NCI-H1092 treated with DMSO at 0.1 percent for 48 hours (cell line): Measurements from ENCODE around the gene SORBS2.

ENCODE experiments used
- DNase-seq: peaks from one replicate; lab custom pipeline; 2025; lab: John Stamatoyannopoulos, UW

Gene SORBS2

DNA sequence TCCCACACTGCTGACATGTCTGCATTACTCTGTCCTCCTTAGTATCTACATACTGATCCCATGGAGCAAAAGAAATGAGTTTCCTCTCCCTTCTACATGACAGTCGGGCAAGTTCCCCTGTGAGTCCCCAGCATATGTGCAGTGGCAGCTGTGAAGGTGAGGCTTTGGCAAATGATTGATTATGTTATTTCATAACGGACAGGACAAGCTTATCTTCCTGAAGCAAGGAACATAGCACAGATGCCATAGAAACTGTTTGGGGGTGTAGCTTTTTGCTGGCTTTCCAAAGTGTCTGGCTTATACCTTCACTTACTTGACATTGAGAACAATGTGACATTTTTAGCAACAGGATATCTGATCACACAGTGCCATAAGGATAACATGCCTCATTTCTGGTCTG lies 139.8 kb downstream of the SORBS2 start:
- DNase-seq: no peak

DNA sequence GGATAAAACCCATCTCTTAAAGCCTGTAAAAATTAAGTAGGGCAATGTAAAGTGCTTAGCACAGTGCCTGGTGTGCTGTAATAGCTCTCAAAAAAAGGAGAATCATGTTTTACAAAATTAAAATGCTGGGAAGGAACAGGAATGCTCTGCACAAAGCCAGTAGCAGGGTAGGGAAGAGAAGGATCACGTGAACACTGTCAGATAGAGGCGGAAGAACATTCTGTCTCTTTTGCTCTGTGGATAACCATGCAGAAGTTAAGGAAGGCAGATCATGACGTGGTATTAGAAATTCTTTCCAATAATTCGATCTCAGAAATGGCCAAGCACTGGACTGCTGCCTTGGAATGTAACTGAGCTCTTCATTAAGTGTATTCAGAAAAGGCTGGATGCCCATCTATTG lies 140.5 kb downstream of the SORBS2 start:
- no peak for DNase-seq

DNA sequence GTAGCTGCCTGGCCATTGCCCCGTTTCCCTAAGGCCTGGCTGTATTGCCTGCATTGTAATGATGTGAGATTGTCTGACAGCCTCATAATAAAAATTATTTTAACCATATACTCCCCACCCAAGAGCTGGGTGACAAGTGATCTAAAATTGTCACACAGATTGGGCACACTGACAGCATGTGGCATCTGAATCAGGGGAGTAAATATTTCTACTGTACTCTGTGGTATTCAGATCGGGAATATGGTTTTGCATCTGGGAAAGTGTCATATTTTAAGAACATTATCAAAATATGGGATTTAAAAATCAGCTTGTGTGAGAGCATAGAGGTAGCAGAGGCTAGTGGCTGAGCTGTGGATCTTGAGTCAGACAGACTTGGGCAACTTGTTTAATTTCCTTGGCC lies 140.9 kb downstream of the SORBS2 start:
- DNase-seq: no peak

DNA sequence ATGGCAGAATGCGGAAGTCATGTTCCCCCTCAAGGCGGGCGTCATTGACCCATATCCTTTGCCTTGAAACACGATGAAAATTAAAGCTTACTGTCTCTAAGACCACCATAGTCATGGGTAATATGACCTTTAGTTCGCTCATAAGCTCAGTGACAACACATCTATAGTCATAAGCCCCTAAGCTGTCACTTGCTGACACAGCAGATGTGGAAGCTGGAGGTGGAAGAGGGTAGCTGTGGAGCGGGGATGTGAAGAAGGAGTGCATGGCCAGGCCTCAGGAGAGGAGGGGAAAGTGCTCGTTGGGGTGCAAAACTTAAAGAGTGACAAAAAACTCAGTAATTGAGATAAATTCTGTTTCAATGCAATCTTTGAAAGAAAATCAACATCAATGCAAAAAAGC lies 142.7 kb downstream of the SORBS2 start:
- DNase-seq: no peak

DNA sequence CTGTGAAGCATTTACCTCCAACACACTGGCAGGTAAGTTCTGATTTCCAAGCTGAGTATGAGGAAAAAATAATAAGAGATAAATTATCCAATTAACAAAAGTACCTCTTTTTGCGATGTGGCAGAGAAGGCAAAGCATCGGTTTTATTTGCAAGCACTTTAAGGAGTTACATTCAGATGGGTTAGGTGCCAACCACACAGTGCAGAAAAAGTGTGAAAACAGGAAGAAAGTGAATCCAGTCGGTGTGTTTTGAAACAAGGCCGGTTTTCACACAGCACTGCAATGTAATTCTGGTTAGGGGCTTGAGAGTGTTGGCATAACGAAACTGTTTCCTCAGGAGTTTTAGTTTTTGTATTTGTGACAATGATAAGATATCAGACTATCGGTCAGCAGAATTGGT lies 145.8 kb downstream of the SORBS2 start:
- no peak for DNase-seq

- DNase-seq: no peak
Observed at GRCh38 chr4:185665655-185666054, 146.3 kb downstream of the SORBS2 start.

DNA sequence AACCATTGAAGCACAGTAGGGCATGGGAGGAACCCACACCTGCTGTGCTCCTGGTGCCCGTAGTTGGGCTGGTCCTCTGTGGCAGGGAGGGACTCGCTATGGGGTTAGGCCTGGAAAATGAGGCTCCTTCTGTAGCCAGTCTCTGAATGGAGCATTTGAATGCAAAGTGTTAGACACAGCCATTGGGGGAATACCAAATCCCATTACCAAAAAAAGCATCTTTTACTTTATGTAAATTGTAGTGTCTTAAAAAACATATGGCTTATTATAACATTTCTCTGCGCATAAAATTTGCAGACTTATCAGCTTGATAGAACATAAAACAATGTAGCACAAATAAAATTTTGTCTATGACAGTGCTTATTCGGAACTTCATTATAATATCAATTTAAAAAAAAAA lies 147.5 kb downstream of the SORBS2 start:
- no peak for DNase-seq

GRCh38 chr4:185662030-185662778 lies 149.8 kb downstream of the SORBS2 start:
- no peak for DNase-seq

DNA sequence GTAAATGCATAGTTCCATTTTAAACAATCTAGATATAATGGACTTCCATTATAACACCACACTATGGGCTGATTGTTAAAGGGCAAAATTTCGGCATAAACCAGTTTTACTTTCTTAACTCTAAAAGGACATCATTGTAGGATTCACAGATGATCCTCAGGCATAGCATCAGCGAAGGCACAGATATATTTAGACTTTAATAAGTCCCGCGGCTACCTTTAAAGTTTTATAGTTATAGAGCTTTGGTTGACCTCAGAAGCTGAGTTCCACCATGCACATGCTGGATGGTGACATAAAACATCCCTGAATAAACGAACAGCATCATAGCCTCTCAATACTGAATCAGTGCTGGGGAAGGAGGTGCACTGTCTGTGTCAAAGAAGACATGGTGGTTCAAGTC lies 151.7 kb downstream of the SORBS2 start:
- no peak for DNase-seq

GRCh38 chr4:185657699-185658098 lies 154.3 kb downstream of the SORBS2 start:
- no peak for DNase-seq

GRCh38 chr4:185657183-185657582 lies 154.8 kb downstream of the SORBS2 start:
- no peak for DNase-seq

GRCh38 chr4:185656467-185656931 lies 155.5 kb downstream of the SORBS2 start:
- DNase-seq: no peak

DNA sequence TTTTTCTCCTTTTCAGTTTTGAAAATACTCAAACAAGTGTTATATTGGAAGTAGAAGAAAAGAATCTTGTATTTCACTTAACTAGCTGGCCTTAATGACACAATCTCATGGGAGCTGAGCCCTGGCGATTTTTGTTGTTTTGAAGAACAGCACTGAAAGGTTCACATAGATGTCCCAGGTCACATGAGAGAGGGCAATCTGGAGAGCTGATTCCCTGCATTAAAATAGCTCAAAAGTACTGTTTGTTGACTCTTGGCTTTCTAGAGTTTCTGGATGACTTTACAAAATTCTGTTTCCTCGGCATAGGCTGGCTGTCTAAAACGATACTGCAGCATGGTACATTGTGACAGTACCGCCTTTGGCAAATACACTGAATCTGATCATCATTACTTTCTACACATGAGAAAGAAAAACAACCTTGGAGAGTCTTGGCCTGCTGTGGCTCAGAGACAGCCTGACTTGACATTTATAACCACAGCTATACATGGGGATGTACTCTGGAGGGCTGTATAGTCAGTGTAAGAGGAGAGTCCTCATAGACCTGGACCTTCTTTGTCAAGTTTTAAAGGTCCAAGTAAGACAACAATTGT lies 156.9 kb downstream of the SORBS2 start:
- DNase-seq: no peak

DNA sequence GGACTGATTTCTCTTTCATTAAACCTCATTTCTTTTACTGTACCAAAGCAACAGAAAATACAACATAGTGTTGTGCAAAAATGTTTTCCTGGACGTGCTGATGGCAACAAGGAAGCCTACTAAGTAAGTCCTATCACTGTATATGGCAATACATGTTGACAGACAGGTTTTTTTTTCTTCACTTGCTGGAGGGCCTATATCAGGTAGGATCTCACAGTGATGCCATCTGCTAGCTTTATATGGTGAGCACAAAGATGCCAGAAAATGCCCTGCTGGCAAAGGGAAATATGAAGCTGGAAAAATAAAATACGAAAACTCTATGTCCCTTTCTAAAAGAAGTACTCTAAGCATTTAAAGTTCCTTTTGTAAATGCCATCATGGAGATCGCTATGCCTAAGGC lies 157.7 kb downstream of the SORBS2 start:
- no peak for DNase-seq

GRCh38 chr4:185651851-185652250 lies 160.1 kb downstream of the SORBS2 start:
- DNase-seq: no peak

DNA sequence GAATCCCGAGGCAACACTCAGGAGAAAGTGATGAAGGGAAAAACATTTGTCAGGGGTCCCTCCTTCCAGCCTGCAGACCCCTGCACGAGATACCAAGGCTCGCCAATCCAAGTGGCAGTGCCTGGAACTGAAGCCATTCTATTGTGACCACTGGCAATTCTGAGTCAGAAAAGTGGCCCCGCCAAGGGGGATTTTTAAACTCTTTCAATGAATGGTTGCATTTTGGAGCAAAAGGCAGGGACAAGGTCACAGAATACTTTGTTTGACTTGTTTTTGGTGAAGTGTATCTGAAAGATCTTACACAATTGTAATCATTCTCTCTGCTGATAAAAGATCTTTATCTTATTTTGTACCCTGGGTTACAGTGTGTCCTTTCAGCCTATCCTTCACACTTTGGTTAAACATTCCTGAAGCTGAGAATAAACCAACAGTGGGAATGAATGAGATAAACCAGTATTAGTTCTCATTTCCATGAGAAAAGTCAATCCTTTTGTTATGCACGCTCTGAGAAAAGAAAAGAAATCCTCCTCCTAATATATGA lies 160.8 kb downstream of the SORBS2 start:
- DNase-seq: no peak

GRCh38 chr4:185648631-185649030 lies 163.4 kb downstream of the SORBS2 start:
- no peak for DNase-seq

DNA sequence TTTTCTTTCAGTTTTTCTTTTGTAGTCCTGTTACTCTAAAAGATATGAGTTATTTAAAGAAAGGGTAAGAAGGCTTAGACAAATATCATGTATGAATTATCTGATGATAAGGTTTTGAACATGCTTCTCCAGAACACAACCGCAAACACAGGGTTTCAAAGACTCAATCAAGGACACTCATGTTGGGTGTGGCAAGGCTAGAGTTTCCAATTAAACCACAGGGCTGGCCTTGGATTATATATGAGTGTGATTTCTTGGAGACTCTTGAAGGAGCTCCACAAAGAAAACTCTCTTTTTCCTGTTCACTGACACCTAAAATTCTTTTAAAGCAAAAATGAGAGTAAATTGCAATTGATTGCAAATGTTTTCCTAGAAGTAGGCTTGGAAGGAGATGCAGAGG lies 166.6 kb downstream of the SORBS2 start:
- DNase-seq: no peak

DNA sequence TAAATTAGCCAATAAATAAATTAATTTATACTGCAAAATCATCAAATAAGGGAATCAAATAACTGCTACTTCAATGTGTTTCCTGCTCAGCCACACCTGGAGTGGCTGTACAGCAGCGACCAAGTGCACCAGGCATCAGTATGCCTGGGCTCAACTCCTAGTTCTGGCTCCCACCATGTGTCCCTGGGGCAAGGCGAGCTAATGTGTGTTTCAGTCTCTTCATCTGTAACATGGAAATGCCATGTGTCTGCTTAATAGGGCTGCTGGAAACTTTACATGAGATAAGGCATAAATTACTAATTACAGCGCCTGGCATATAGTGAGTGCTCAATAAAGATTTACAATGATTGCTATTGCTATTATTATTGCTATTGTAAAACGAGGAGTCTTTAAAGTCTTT lies 167.6 kb downstream of the SORBS2 start:
- no peak for DNase-seq

- no peak for DNase-seq
Observed at GRCh38 chr4:185642907-185643306, 169.1 kb downstream of the SORBS2 start.

DNA sequence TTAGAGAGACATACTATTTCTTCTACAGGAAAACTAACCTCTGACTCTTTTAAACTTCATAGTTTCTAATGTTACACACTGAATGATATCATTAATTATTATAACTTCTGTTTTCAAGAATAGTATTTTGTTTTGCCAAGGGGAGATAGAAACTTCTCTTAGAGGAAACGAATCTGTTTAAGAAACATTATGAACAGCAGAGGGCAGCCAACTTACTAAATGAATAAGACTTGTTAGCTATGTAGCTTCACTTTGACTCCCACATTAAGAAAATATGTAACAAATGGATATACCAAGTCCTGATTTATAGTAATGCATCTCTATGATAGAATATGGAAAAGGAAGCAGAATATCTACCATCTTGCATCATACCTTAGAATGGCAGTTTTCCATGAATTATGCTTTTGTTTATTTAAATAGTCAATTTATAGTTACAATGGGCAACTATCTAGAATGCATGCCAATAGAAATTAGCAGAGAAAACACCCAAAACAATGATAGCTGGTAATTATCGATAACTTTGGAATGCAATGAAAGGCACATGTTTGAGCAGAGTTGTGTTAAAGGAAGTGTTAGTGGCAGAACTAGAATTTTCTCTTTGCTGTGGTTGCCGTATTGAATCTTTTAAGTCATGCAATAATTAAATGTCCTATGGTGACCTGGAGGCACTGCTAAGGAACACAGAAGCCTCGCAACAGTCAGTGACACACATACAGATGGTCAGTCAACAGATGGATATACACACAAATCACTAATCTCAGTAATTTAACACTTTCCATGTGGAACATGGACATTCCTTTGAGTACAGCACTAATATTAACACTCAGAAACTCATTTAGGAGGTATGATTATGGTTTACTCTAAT lies 171.0 kb downstream of the SORBS2 start:
- peak; percentile 72 for DNase-seq

DNA sequence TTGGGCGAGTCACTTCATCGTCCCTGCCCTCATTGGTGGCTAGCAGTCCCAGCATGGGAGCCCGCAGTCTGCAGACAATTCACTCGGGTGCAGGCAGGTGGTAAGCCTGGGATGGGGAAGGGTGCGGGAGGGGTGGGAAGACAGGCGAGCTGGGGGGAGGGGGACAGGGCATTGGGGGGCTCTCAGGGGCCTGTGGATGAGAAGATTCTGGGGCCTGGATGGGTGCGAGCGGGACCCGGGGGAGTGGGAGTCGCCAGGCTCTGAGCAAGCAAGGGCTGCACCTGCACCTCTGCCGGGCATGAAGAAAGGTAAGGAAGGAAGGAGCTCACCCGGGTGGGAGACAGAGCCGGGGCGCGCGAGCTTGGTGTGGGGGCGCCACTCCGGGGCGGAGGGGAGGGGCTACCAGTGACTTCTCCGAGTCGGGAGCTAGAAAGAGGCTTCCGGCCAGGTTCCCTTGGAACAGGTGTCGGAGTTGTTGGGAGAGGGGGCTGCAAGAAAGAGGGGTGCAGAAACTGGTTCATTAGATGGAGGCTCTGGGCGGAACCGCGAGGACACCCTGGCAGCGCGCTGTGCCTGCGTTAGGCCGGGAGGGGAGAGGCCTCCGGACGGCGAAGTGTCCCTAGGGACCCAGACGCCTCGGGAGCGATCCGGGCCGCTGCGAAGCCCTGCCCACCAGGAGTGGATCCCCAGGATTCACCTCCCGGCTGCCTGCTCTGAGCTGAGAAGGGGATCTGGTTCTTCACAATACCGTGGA lies 173.3 kb downstream of the SORBS2 start:
- no peak for DNase-seq
